GM19324 (cell line): ENCODE data around the gene LDLRAD3.

ENCODE experiments used
- ATAC-seq: cut with Tn5 transposase; IDR thresholded peaks from one replicate; pipeline ENCODE4 v1.9.1; 2021; ENCODE audit warnings: mild to moderate bottlenecking, moderate library complexity; ENCODE audit not compliant: unreplicated experiment, low FRiP score

Gene LDLRAD3

GRCh38 chr11:36092314-36093030 is 148.6 kb downstream of the LDLRAD3 start:
- ATAC-seq = no peak

- ATAC-seq = no peak
These were observed 149.7 kb downstream of the LDLRAD3 start for GRCh38 chr11:36093548-36093947.

GRCh38 chr11:36094164-36094563 is 150.3 kb downstream of the LDLRAD3 start:
- no peak for ATAC-seq

GRCh38 chr11:36095716-36096115 is 151.9 kb downstream of the LDLRAD3 start:
- no peak for ATAC-seq

GRCh38 chr11:36097219-36097650 is 153.4 kb downstream of the LDLRAD3 start:
- no peak for ATAC-seq

GRCh38 chr11:36098087-36098486 is 154.2 kb downstream of the LDLRAD3 start:
- no peak for ATAC-seq

DNA sequence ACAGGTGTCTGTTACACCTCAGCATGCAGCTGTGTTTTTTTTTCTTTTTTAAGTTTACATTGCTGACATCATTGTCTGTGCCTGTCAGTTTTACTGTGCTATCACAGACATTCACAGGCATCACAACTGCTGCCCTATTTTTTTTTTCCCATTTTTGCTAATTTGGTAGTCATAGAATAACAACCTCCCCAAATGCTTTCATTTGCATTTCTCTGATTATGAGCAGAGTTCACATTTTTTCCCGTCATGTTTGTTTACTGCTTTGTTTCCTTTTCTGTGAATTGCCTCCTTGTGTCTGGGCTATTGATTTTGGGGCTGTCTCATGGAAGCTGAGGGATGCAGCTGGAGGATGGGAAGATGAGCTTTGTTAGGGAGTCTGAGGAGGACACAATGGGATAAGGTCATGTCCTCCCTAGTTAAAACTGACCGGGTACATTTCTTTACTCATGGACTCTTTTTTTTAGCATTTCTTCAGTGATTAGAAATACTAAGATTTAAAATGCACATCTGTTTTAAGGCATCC is 155.1 kb downstream of the LDLRAD3 start:
- no peak for ATAC-seq

GRCh38 chr11:36101466-36101865 is 157.6 kb downstream of the LDLRAD3 start:
- ATAC-seq = no peak

GRCh38 chr11:36102868-36103267 is 159.0 kb downstream of the LDLRAD3 start:
- no peak for ATAC-seq

- ATAC-seq = no peak
These were observed 160.2 kb downstream of the LDLRAD3 start for GRCh38 chr11:36103933-36104530.

- ATAC-seq = no peak
These were observed 160.8 kb downstream of the LDLRAD3 start for GRCh38 chr11:36104660-36104992.

DNA sequence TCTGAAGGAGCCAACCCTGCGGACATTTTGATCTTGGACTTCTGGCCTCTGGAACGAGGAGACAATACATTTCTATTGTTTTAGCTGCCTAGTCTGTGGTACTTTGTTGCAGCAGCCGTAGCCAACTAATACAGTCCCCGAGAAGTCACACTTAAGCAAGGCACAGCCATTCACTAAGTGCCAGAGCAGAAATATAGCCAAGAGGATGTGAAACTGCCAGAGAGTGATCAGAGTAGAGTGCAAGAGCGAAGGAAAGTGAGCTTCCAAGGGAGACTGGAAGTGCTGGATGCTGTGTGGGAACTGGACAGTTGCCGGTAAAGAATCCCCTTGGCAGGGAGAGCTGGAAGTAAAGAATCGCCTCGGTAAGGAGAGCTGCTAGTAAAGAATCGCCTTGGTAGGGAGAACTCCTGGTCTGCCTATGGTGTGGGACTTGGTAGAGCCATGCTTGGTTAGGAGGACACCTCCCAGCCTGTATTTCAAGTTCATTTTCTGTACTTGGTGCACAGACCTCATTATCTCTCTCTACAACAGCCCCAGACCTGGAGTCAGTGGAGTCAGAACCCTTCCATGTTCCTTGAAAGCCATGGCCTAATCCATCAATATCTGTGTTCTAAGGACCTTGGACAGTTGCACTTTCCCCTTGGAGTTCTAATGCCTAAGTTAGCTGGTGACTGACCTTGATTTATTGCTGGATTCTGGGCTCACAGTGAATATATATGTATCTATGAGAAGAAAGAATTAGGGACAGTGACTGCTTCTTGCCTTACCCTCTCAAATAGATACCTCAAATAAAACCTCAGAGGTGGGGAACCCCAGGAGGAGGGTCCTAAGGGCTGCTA is 162.1 kb downstream of the LDLRAD3 start:
- no peak for ATAC-seq

GRCh38 chr11:36107547-36107946 is 163.7 kb downstream of the LDLRAD3 start:
- ATAC-seq = no peak

DNA sequence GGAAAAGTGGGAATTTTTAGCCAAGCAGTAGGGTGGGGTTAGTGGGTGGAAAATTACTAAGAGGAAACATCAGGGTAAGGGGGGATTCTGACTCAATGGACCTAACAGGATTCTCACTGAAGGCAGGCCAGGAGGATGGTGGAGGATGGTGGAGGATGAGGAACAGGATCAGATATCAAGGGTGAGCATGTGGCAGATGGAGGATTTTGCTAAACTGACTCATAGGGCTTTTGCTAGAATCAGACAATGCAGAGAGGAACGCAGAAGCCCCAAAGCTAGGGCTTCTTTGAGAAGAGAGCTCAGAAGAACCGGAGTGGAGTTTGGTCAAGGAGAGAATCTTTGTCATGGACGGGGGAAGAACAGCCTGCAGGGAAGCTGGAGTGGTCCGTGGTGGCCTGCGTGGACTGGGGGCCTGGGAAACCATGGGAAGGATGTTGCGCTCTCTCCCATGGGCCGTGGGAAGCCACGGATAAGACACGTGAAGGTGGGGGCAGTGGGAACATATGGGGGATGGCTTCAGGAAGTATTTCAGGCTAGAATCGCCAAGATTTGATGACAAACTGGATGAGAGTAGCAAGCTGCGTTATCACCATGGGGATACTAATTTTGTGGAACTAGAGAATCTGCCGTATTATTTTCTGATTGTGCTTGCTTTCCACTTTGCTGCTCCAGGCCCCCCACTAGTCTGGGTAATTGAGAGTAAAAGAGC is 165.2 kb downstream of the LDLRAD3 start:
- ATAC-seq = no peak

DNA sequence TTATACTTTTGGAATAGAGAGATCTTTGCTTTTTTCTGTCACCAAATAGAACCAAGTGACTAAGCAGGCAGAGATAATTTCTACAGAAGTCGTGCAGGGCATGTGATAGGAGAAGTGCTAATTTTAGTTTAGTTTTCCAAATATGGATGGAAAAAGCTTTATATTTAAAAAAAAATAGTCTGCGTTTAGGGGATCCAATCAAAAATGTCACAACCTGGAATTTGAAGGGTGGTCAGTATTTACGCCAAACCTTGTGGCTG is 165.7 kb downstream of the LDLRAD3 start:
- no peak for ATAC-seq

DNA sequence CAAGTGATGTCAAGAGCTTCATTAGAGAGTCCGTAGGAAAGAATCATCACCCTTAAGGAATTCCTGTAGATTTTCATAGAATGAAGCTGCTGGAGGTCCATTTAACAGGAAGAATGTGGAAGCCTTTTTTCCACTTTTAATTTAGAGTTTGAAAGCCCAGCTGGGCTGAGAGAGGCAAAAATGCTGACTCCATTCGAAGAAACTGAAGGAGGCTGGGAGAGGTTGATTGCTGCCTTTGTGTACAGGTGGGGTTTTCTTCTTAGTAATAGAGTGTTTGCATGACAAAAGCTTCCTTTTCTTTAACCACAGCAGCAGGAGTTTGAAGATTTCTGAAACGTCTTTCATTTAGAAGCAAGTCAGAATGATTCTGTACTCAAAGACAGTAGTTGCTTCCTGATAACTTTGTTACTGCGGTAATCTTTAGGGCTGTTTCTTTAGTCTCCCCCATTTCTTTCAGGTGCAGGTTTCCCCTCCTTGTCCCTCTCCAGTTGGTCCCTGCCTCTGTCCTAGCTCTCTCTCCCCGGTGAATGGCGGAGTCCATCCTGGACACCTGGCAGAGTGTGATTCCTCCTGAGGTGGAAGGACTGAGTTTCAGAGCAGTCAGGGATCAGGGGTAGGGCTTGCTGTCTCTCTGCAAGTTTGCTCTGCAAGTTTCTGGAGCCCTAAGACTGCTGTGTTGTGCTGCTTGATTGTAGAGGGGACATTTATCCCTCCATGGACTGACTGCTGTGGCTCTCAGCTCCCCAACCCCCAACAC is 166.2 kb downstream of the LDLRAD3 start:
- ATAC-seq = no peak

- ATAC-seq = no peak
These were observed 167.0 kb downstream of the LDLRAD3 start for GRCh38 chr11:36110668-36111410.

- no peak for ATAC-seq
These were observed 170.2 kb downstream of the LDLRAD3 start for GRCh38 chr11:36114095-36114494.

GRCh38 chr11:36115378-36115801 is 171.5 kb downstream of the LDLRAD3 start:
- ATAC-seq = no peak

GRCh38 chr11:36116161-36116560 is 172.3 kb downstream of the LDLRAD3 start:
- no peak for ATAC-seq
